HepG2 (cell line): ENCODE data around the gene SNIP1. TPM values are rescaled to one million over a fixed set of nuclear protein-coding genes. Genes with fewer than 3 reads are reported as not detected.

Source experiments
- AFF4 ChIP-seq: sonication (generic); formaldehyde crosslinking; IDR thresholded peaks from 2 replicates; pipeline ENCODE4 v1.4.0; 2020; ENCODE audit warnings: missing genetic modification reagents
- ARNT2 ChIP-seq: sonication (generic); formaldehyde crosslinking; IDR thresholded peaks from 2 replicates; pipeline ENCODE4 v1.8.0; 2022; ENCODE audit warnings: mild to moderate bottlenecking, low read depth, missing genetic modification reagents, moderate library complexity
- ATF1 ChIP-seq: IDR thresholded peaks from 2 replicates; pipeline ENCODE4 v1.6.1; 2016; ENCODE audit warnings: mild to moderate bottlenecking, control low read depth
- ETV6 ChIP-seq: sonication (generic); formaldehyde crosslinking; conservative IDR thresholded peaks from 2 replicates; pipeline ENCODE4 v1.4.0; 2020; ENCODE audit warnings: missing genetic modification reagents
- MBD4 ChIP-seq: IDR thresholded peaks from 2 replicates; pipeline ENCODE4 v1.6.1; 2012; ENCODE audit warnings: low read length, inconsistent platforms, borderline replicate concordance
- MEIS1 ChIP-seq: sonication (generic); formaldehyde crosslinking; IDR thresholded peaks from 2 replicates; pipeline ENCODE4 v1.9.0; 2021; ENCODE audit warnings: mild to moderate bottlenecking, missing genetic modification reagents, moderate library complexity, borderline replicate concordance
- NFAT5 ChIP-seq: sonication (generic); formaldehyde crosslinking; IDR thresholded peaks from 2 replicates; pipeline ENCODE4 v1.4.0; 2020; ENCODE audit warnings: missing genetic modification reagents
- PATZ1 ChIP-seq: sonication (generic); formaldehyde crosslinking; IDR thresholded peaks from 2 replicates; pipeline ENCODE4 v1.4.0; 2020; ENCODE audit warnings: missing genetic modification reagents
- PHB2 ChIP-seq: fragments of 450-650 bp; IDR thresholded peaks from 2 replicates; pipeline ENCODE4 v1.6.1; 2018; ENCODE audit not compliant: partially characterized antibody
- POLR2G ChIP-seq: fragments of 200-400 bp; formaldehyde crosslinking; IDR thresholded peaks from 2 replicates; pipeline ENCODE4 v1.6.1; 2018; ENCODE audit warnings: mild to moderate bottlenecking, low read depth, low read length, moderate library complexity
- SNAPC5 ChIP-seq: sonication (generic); formaldehyde crosslinking; IDR thresholded peaks from 2 replicates; pipeline ENCODE4 v1.8.1; 2023; ENCODE audit warnings: mild to moderate bottlenecking, missing genetic modification reagents, borderline replicate concordance
- SPEN ChIP-seq: sonication (generic); formaldehyde crosslinking; IDR thresholded peaks from 2 replicates; pipeline ENCODE4 v1.5.1; 2020; ENCODE audit warnings: low read depth, mild to moderate bottlenecking, missing genetic modification reagents
- ZFX ChIP-seq: sonication (generic); formaldehyde crosslinking; IDR thresholded peaks from 2 replicates; pipeline ENCODE4 v1.4.0; 2020; ENCODE audit warnings: mild to moderate bottlenecking, low read depth, missing genetic modification reagents, moderate library complexity
- ZNF598 ChIP-seq: sonication (generic); formaldehyde crosslinking; IDR thresholded peaks from 2 replicates; pipeline ENCODE4 v1.5.1; 2020; ENCODE audit warnings: mild to moderate bottlenecking, missing genetic modification reagents, borderline replicate concordance
- ZNF703 ChIP-seq: sonication (generic); formaldehyde crosslinking; IDR thresholded peaks from 2 replicates; pipeline ENCODE4 v1.5.1; 2020; ENCODE audit warnings: missing genetic modification reagents, mild to moderate bottlenecking, moderate library complexity, borderline replicate concordance
- ZNF713 ChIP-seq: sonication (generic); formaldehyde crosslinking; IDR thresholded peaks from 2 replicates; pipeline ENCODE4 v1.4.0; 2020; ENCODE audit warnings: mild to moderate bottlenecking, missing genetic modification reagents
- ZNF780A ChIP-seq: sonication (generic); formaldehyde crosslinking; IDR thresholded peaks from 2 replicates; pipeline ENCODE4 v1.8.0; 2022; ENCODE audit warnings: mild to moderate bottlenecking, missing genetic modification reagents, moderate library complexity
- ZSCAN9 ChIP-seq: IDR thresholded peaks from 2 replicates; pipeline ENCODE4 v1.6.1; 2016; ENCODE audit warnings: borderline replicate concordance
- polyA plus RNA-seq, 8 experiments: library from polyadenylated mRNA; depleted of rRNA in 3 of 8; stranded (reverse) in 7 of 8; unstranded in 1 of 8; fragments of >200 nt; fragmentation: Illumina TruSeq in 4 of 8; extraction: Trizol in 4 of 8; gene quantifications; 2 replicates each; pipeline versions ENCODE4 v1.2.1 to v1.2.3, GENCODE V29; 2011 to 2016; ENCODE audit warnings: low read depth in 4 of 8, missing spikeins in 1 of 8, mixed read lengths in 1 of 8; ENCODE audit not compliant: insufficient read depth in 1 of 8
- total RNA-seq, 5 experiments: library from RNA; depleted of rRNA; stranded (reverse); fragments of >200 nt; fragmentation: Illumina TruSeq; extraction: Trizol; gene quantifications; 2 replicates each; pipeline ENCODE4 v1.2.3, GENCODE V29; 2016; ENCODE audit warnings: low read depth in 1 of 5

Gene SNIP1
- total and polyA plus RNA-seq, 2 of the 13 experiments (the other 11 are each of a cell fraction or from before 2014, with no cell fraction given): 5.5 to 11.2 TPM

GRCh38 chr1:37595440-37596181 lies 41.5 kb upstream of the SNIP1 start, which contains the start of gene GNL2 (continued):
- TF ChIP-seq SPEN (CRISPR knock-in tag): peak; percentile 84; the same call in 1 of the 2 replicates
- TF ChIP-seq ZNF713 (CRISPR knock-in tag): no peak
- peak; percentile 77; the same call in 1 of the 2 replicates for TF ChIP-seq ARNT2 (CRISPR knock-in tag)
- TF ChIP-seq PATZ1 (CRISPR knock-in tag): 0 out of 2 replicates have a peak, but pooled peaks have one; percentile 10
- no peak for TF ChIP-seq AFF4 (CRISPR knock-in tag)
- no peak for TF ChIP-seq SNAPC5 (CRISPR knock-in tag)
- TF ChIP-seq MBD4: no peak
- TF ChIP-seq MEIS1: no peak
- TF ChIP-seq ZSCAN9 (CRISPR knock-in tag): no peak
- peak; percentile 82 for TF ChIP-seq ATF1 (CRISPR knock-in tag)
- TF ChIP-seq ZNF598 (CRISPR knock-in tag): no peak
- no peak for TF ChIP-seq NFAT5 (CRISPR knock-in tag)
- no peak for TF ChIP-seq ZNF703
- TF ChIP-seq POLR2G: peak; percentile 95
- TF ChIP-seq ETV6: no peak
- TF ChIP-seq ZFX: peak; percentile 71
- TF ChIP-seq ZNF780A (CRISPR knock-in tag): no peak
- no peak for TF ChIP-seq PHB2
